DOHH2 (cell line): ENCODE measurements around the gene MCU.

ENCODE experiments used
- H3F3A ChIP-seq: fragments of 200-600 bp; sonication (generic), shearing (Covaris generic); 2 replicates; pipeline ENCODE4 v1.6.0; 2016; ENCODE audit warnings: antibody characterized with exemption, mild to moderate bottlenecking; ENCODE audit not compliant: control insufficient read depth, insufficient read depth
- H3K27ac ChIP-seq: fragments of 200-600 bp; sonication (generic); 2 replicates; pipeline ENCODE4 v1.5.1; 2014; ENCODE audit warnings: low read depth, mild to moderate bottlenecking, low read length, moderate library complexity
- H3K27me3 ChIP-seq: fragments of 200-600 bp; sonication (generic); 2 replicates; pipeline ENCODE4 v1.6.1; 2014; ENCODE audit warnings: mild to moderate bottlenecking, low read length, mixed read lengths; ENCODE audit not compliant: control insufficient read depth
- H3K36me3 ChIP-seq: fragments of 200-600 bp; sonication (generic); 2 replicates; pipeline ENCODE4 v1.6.1; 2014; ENCODE audit warnings: mild to moderate bottlenecking, low read length, moderate library complexity, mixed read lengths; ENCODE audit not compliant: control insufficient read depth
- H3K4me1 ChIP-seq: fragments of 200-600 bp; sonication (generic); 2 replicates; pipeline ENCODE4 v1.6.1; 2014; ENCODE audit warnings: mild to moderate bottlenecking, low read length, mixed read lengths; ENCODE audit not compliant: control insufficient read depth
- H3K4me2 ChIP-seq: fragments of 200-600 bp; sonication (generic); 2 replicates; pipeline ENCODE4 v1.6.0; 2014; ENCODE audit warnings: mild to moderate bottlenecking, low read length, moderate library complexity
- H3K4me3 ChIP-seq: fragments of 200-600 bp; sonication (generic); 2 replicates; pipeline ENCODE4 v1.5.1; 2014; ENCODE audit warnings: mild to moderate bottlenecking, low read length, mixed read lengths
- H3K79me2 ChIP-seq: fragments of 200-600 bp; sonication (generic); 2 replicates; pipeline ENCODE4 v1.6.1; 2014; ENCODE audit warnings: mild to moderate bottlenecking, low read length, mixed read lengths; ENCODE audit not compliant: control insufficient read depth
- H3K9me2 ChIP-seq: fragments of 200-600 bp; sonication (generic); replicated peaks from 2 replicates; pipeline ENCODE4 v1.6.1; 2014; ENCODE audit warnings: mild to moderate bottlenecking, low read length, mixed read lengths; ENCODE audit not compliant: control insufficient read depth
- H3K9me3 ChIP-seq: fragments of 200-600 bp; sonication (generic); 2 replicates; pipeline ENCODE4 v1.6.1; 2014; ENCODE audit warnings: antibody characterized with exemption, low read length, mixed read lengths; ENCODE audit not compliant: control insufficient read depth, insufficient read depth
- H4K20me1 ChIP-seq: fragments of 200-600 bp; sonication (generic); 2 replicates; pipeline ENCODE4 v1.6.0; 2014; ENCODE audit warnings: low read depth, mild to moderate bottlenecking, antibody characterized with exemption, low read length, moderate library complexity; ENCODE audit not compliant: control insufficient read depth, insufficient read depth
- CTCF ChIP-seq: fragments of 200-600 bp; sonication (generic); IDR thresholded peaks from one replicate; pipeline ENCODE4 v1.5.1; 2014; ENCODE audit warnings: antibody characterized with exemption, mild to moderate bottlenecking, low read depth, low read length; ENCODE audit not compliant: poor library complexity, severe bottlenecking
- EZH2phosphoT487 ChIP-seq: fragments of 200-600 bp; sonication (generic); IDR thresholded peaks from 2 replicates; pipeline ENCODE4 v1.6.1; 2017; ENCODE audit warnings: borderline replicate concordance, mild to moderate bottlenecking, antibody characterized with exemption, low read length, moderate library complexity, mixed read lengths

MCU gene

GRCh38 chr10:72883861-72884260, 191.9 kb downstream of the MCU start:
- TF ChIP-seq EZH2phosphoT487 (no peak), CTCF (no peak)
- no peaks in the 10 kb centered on the region for H3K9me3 ChIP-seq
- H3K27ac ChIP-seq = no peak overlapping the region
- no peak overlapping the region for H3K4me2 ChIP-seq
- no peaks in the 10 kb centered on the region for H3F3A ChIP-seq
- no peaks in the 10 kb centered on the region; the same call in none of the 2 replicates for H3K36me3 ChIP-seq
- H4K20me1 ChIP-seq = no peaks in the 10 kb centered on the region
- H3K27me3 ChIP-seq = no peaks in the 10 kb centered on the region
- no peaks in the 10 kb centered on the region for H3K79me2 ChIP-seq
- H3K4me1 ChIP-seq = peaks cover 12% of the 10 kb centered on the region
- H3K9me2 ChIP-seq = no peaks in the 10 kb centered on the region
- H3K4me3 ChIP-seq = no peak overlapping the region

- no peaks in the 10 kb centered on the region for H4K20me1 ChIP-seq
- H3K4me1 ChIP-seq = peaks cover 12% of the 10 kb centered on the region
- H3K9me2 ChIP-seq = no peaks in the 10 kb centered on the region
- no peaks in the 10 kb centered on the region for H3K9me3 ChIP-seq
- no peaks in the 10 kb centered on the region for H3F3A ChIP-seq
- H3K79me2 ChIP-seq = no peaks in the 10 kb centered on the region
- H3K36me3 ChIP-seq = no peaks in the 10 kb centered on the region; the same call in none of the 2 replicates
- H3K27ac ChIP-seq = no peak overlapping the region
- H3K4me2 ChIP-seq = no peak overlapping the region
- H3K27me3 ChIP-seq = no peaks in the 10 kb centered on the region
- H3K4me3 ChIP-seq = no peak overlapping the region
- TF ChIP-seq EZH2phosphoT487 (no peak), CTCF (no peak)
These were observed 194.0 kb downstream of the MCU start for GRCh38 chr10:72885953-72886352.

GRCh38 chr10:72886621-72887020, 194.7 kb downstream of the MCU start:
- Histone ChIP-seq H4K20me1 (no peaks in the 10 kb centered on the region), H3K9me2 (no peaks in the 10 kb centered on the region), H3K4me3 (peak overlapping the region; percentile 55; the same call in 1 of the 2 replicates), H3K79me2 (no peaks in the 10 kb centered on the region), H3K4me2 (peak overlapping the region; percentile 67), H3K27ac (no peak overlapping the region), H3K27me3 (no peaks in the 10 kb centered on the region), H3K4me1 (peaks cover 12% of the 10 kb centered on the region), H3F3A (no peaks in the 10 kb centered on the region), H3K9me3 (no peaks in the 10 kb centered on the region), H3K36me3 (no peaks in the 10 kb centered on the region; the same call in none of the 2 replicates)
- no peak for TF ChIP-seq EZH2phosphoT487
- TF ChIP-seq CTCF = no peak
